ENCODE results near the gene YIPF6.
"Not testable (repeated sequence)": the region's sequence is repeated elsewhere in the genome, so short reads cannot be mapped to it uniquely, and the experiment has no call there.

The YIPF6 gene

DNA sequence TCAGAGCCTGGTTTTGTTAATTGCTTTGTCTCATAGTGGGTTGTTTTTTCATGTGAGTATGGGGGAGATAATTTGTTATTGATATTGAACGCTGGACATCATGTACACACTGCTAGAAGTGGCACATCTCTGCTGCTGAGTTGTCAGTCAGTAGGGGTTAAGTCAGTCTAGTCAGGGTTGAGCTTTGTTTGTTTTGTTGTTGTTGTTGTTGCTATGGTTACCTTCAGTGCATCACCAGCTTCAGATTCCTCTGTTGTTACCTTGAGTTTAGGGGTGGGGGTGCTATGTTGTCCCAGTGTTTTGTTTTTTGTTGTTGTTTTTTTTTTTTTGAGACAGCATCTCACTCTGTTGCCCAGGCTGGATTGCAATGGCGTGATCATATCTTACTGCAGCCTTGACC, 9.9 kb downstream of the YIPF6 start:
- no peak for DNase-seq

DNA sequence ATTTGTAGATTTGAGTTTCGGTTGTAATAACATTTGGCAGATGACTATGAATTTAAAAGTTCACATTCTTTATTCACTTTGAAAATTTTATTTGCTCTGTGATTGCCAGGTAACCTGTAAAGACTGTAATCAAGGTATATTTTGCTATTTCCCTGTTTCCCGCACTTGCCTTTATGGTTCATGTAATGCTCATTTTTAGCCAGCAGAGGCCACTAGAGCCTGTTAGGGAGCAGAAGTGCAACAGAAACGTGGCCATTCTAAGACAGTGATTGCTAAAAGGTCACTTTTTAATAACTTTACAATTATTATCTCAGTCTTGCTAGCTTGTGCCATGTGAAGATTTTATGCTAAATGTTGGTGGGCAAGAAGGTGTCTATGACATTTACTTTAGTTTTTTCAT, 12.4 kb downstream of the YIPF6 start:
- no peak for DNase-seq

DNA sequence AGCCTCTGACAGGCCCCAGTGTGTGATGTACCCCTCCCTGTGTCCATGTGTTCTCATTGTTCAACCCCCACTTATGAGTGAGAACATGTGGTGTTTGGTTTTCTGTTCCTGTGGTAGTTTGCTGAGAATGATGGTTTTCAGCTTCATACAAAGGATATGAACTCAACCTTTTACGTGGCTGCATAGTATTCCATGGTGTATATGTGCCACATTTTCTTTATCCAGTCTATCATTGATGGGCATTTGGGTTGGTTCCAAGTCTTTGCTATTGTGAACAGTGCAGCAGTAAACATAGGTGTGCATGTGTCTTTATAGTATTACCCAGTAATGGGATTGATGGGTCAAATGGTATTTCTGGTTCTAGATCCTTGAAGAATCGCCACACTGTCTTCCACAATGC, 25.8 kb downstream of the YIPF6 start:
- not testable (repeated sequence) for DNase-seq

GRCh38 chrX:68532831-68533533, 34.1 kb downstream of the YIPF6 start:
- DNase-seq: no peak

DNA sequence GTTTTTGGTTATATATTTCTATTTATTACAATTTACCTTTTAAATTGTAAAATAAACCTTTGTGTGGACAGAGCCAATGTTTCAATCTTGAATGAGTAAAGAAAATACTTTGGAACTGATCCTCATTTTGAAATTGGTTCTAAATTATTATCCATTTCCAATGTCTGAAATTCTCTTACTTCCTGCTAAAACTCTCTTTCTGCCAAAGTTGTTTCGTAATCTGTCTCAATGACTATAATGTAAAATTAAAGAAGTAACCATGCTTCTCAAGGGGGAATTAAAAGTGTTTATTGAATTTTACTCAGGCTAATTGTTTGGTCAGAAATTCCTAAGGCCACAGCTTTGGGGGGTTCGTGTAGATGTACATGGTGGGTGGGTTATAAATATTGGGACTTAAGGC, 34.8 kb downstream of the YIPF6 start:
- DNase-seq: no peak

DNA sequence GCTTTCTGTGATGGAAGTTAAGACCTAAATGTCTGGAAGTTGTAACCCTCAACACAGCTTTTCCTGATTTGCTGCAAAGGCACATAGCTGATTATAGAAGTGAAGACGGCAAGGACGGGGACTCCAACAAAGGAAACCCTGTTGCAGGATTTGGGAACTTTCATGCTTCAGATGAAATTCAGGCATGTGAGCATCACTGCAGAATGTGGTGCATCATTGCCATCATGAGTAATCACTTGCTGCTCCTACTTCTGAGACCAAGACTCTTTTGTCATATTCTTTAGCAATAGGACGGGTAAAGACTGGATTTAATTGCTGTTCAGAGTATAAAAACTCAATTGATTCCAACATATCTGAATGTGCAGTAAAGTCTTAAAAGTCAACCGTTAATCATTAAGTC, 35.8 kb downstream of the YIPF6 start:
- DNase-seq: no peak

DNA sequence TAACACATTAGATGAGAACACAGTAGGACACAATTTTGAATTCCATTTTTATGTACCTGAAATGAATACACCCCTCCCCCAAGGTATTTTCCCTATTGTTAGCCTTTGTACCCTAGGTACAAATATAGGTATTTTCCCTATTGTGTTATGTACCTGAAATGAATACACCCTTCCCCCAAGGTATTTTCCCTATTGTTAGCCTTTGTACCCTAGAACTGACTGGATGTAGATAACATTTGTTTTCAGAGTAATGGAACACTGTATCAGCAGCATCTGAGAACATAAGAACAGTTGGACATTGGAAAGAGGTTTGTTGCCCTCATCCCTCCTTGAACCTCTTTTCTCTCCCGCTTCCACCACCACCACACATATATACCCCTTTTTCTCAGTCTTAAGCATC, 37.6 kb downstream of the YIPF6 start:
- no peak for DNase-seq

GRCh38 chrX:68536884-68537283, 38.0 kb downstream of the YIPF6 start:
- DNase-seq: no peak

GRCh38 chrX:68550193-68550592, 51.3 kb downstream of the YIPF6 start:
- no peak for DNase-seq

DNA sequence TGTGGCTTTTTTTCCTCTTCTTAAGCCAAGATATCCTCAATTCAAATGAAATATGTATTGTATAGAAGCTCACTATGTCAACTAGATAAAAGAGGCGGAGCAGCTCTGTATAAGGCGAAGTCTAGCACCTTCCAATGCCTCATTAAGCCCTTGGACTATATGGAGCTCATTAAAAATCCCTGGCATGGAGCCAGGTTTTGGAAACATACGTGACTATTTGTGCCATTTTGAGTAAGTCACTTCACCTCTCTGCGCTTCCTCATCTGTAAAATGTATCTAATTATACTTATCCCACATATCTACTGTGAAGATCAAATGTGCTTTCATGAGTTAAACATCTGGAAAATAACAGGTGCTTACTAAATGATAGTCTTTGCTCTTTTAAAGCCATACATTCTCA, 57.2 kb downstream of the YIPF6 start:
- DNase-seq: no peak

GRCh38 chrX:68557126-68557525, 58.3 kb downstream of the YIPF6 start:
- DNase-seq: not testable (repeated sequence)

DNA sequence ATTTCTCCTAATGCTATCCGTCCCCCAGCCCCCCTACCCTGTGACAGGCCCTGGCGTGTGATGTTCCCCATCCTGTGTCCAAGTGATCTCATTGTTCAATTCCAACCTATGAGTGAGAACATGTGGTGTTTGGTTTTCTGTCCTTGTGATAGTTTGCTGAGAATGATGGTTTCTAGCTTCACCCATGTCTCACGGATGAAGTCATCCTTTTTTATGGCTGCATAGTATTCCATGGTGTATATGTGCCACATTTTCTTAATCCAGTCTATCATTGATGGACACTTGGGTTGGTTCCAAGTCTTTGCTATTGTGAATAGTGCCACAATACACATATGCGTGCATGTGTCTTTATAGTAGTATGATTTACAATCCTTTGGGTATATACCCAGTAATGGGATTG, 61.1 kb downstream of the YIPF6 start:
- DNase-seq: not testable (repeated sequence)

DNA sequence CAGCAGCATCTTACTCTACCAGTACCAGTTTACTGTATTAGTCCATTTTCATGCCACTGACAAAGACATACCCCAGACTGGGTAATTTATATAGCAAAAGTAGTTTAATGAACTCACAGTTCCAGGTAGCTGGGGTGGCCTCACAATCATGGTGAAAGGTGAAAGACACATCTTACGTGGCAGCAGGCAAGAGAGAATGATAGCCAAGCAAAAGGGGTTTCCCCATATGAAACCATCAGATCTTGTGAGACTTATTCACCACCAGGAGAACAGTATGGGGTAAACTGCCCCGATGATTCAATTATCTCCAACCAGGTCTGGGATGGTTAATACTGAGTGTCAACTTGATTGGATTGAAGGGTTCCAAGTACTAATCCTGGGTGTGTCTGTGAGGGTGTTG, 69.3 kb downstream of the YIPF6 start:
- no peak for DNase-seq

- DNase-seq: no peak
Measured at GRCh38 chrX:68570598-68570997, 71.7 kb downstream of the YIPF6 start.

GRCh38 chrX:68571292-68571609, 72.4 kb downstream of the YIPF6 start:
- DNase-seq: no peak

DNA sequence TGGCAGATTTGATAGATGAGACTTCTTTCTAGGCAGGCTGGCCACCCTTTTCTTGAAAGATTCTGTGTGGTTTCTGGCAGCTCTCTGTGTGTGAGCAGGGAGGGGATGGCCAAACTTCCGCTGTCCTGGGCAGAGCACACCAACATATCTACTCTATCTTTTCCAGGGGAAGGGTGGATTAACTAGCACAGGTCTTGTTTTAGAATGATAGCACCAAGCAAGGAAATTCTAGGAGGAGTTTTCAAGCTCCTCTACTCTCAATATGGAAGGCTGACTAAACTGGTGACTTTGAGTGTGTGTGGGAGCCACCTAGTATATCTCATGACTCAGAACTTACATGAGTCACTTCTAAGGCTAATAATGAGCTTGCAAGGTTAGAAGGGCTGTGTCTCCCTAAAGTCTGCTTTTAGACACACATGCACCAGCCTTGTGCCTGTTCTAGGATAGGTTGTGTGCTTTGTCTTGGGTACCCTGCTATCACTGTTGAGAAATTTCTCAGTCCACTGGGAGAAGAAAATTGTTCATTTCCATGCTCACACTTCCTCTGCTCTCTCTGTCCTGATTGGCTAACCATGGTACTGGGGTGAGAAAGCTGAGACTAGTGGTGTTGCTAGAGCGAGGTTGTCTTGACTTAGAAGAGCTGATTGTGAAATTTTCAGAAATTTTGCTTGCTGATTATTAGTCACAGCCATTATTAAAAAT, 72.9 kb downstream of the YIPF6 start:
- DNase-seq: no peak

GRCh38 chrX:68574240-68574639, 75.4 kb downstream of the YIPF6 start:
- DNase-seq: no peak

GRCh38 chrX:68579810-68580209, 81.0 kb downstream of the YIPF6 start:
- DNase-seq: no peak

- DNase-seq: no peak
Measured at GRCh38 chrX:68584221-68584620, 85.4 kb downstream of the YIPF6 start.
